H1 (cell line): Measurements from ENCODE around the gene PANX2. TPM values are rescaled to one million over a fixed set of nuclear protein-coding genes. Genes with fewer than 3 reads are reported as not detected.

ENCODE experiments used
- ASH2L ChIP-seq: fragments of 200-600, 300-600 bp; sonication (generic); IDR thresholded peaks from one replicate; pipeline ENCODE4 v1.7.1; 2017; ENCODE audit warnings: low read length
- BRCA1 ChIP-seq: IDR thresholded peaks from 2 replicates; pipeline ENCODE4 v1.6.1; 2012; ENCODE audit warnings: low read depth, low read length, improper control_type of control experiment
- CBX5 ChIP-seq: fragments of 300-800, 300-1000 bp; sonication (generic); IDR thresholded peaks from 2 replicates; pipeline ENCODE4 v1.7.1; 2016; ENCODE audit warnings: antibody characterized with exemption, low read length, low read depth
- CEBPB ChIP-seq: IDR thresholded peaks from 2 replicates; pipeline ENCODE4 v1.6.1; 2012; ENCODE audit warnings: low read depth, low read length
- EGR1 ChIP-seq: IDR thresholded peaks from 2 replicates; pipeline ENCODE4 v1.6.1; 2011; ENCODE audit warnings: low read depth, low read length, borderline replicate concordance
- EP300 ChIP-seq, 2 experiments: IDR thresholded peaks; 1 replicate in 1 of 2; 2 replicates in 1 of 2; pipeline ENCODE4 v1.6.1; 2011 to 2012; ENCODE audit warnings: low read depth in 2 of 2, low read length in 2 of 2, mild to moderate bottlenecking in 2 of 2, borderline replicate concordance in 1 of 2, inconsistent platforms in 1 of 2, moderate library complexity in 1 of 2
- JUN ChIP-seq: IDR thresholded peaks from 2 replicates; pipeline ENCODE4 v1.6.1; 2011; ENCODE audit warnings: low read depth, mild to moderate bottlenecking, improper control_type of control experiment, low read length
- NANOG ChIP-seq: IDR thresholded peaks from 2 replicates; pipeline ENCODE4 v1.6.1; 2011; ENCODE audit warnings: low read length, low read depth, mild to moderate bottlenecking, inconsistent platforms; ENCODE audit not compliant: insufficient read depth, poor library complexity, severe bottlenecking
- NRF1 ChIP-seq: IDR thresholded peaks from 2 replicates; pipeline ENCODE4 v1.6.1; 2011; ENCODE audit warnings: mild to moderate bottlenecking, low read depth, low read length, improper control_type of control experiment
- POLR2A ChIP-seq, 2 experiments: IDR thresholded peaks; 1 replicate in 1 of 2; 2 replicates in 1 of 2; pipeline ENCODE4 v1.6.1; 2011; ENCODE audit warnings: low read depth in 2 of 2, low read length in 2 of 2, mild to moderate bottlenecking in 2 of 2; ENCODE audit errors: control extremely low read depth in 1 of 2
- POU5F1 ChIP-seq: IDR thresholded peaks from 2 replicates; pipeline ENCODE4 v1.6.1; 2011; ENCODE audit warnings: low read depth, mild to moderate bottlenecking, low read length, moderate library complexity
- RBBP5 ChIP-seq: IDR thresholded peaks from 2 replicates; pipeline ENCODE4 v1.7.1; 2012; ENCODE audit warnings: low read depth, mild to moderate bottlenecking, inconsistent platforms, low read length, moderate library complexity, borderline replicate concordance
- RXRA ChIP-seq: IDR thresholded peaks from 2 replicates; pipeline ENCODE4 v1.6.1; 2011; ENCODE audit warnings: low read depth, mild to moderate bottlenecking, low read length, moderate library complexity; ENCODE audit not compliant: insufficient read depth
- SIX5 ChIP-seq: IDR thresholded peaks from 2 replicates; pipeline ENCODE4 v1.6.1; 2011; ENCODE audit warnings: mild to moderate bottlenecking, low read depth, low read length
- SP1 ChIP-seq: IDR thresholded peaks from 2 replicates; pipeline ENCODE4 v1.6.1; 2011; ENCODE audit warnings: low read depth, low read length
- TEAD4 ChIP-seq: IDR thresholded peaks from 2 replicates; pipeline ENCODE4 v1.6.1; 2012; ENCODE audit warnings: low read depth, low read length, inconsistent platforms, mixed read lengths
- YY1 ChIP-seq: IDR thresholded peaks from 2 replicates; pipeline ENCODE4 v1.6.1; 2011; ENCODE audit warnings: low read depth, mild to moderate bottlenecking, low read length
- ZNF274 ChIP-seq: IDR thresholded peaks from 2 replicates; pipeline ENCODE4 v1.7.0; 2012; ENCODE audit warnings: low read length, borderline replicate concordance; ENCODE audit errors: extremely low read depth
- polyA plus RNA-seq, 7 experiments: library from polyadenylated mRNA; depleted of rRNA in 3 of 7; stranded (reverse) in 5 of 7; unstranded in 2 of 7; fragments of >200 nt in 5 of 7; fragments of 200-250 nt in 2 of 7; gene quantifications; 1 replicate in 5 of 7; 2 replicates in 1 of 7; 4 replicates in 1 of 7; pipeline versions ENCODE4 v1.2.1 to v1.2.3, GENCODE V29; 2011 to 2013; ENCODE audit warnings: missing spikeins in 2 of 7, mixed read lengths in 2 of 7
- total RNA-seq: library from RNA; stranded (reverse); fragmentation: NEBNext Ultra II Directional; extraction: Animal tissue kit (Norgen Biotek cat#: 25700); gene quantifications from 2 replicates; pipeline ENCODE4 v1.2.1, GENCODE V29; 2021
- TF ChIP-seq, protein P1 (sequence below): IDR thresholded peaks from 2 replicates; pipeline ENCODE4 v1.6.1; 2012; ENCODE audit warnings: inconsistent platforms
- TF ChIP-seq, protein P2 (sequence below): IDR thresholded peaks from 2 replicates; pipeline ENCODE4 v1.6.1; 2011; ENCODE audit warnings: low read length, improper control_type of control experiment

The PANX2 gene
- total and polyA plus RNA-seq, 2 of the 8 experiments (the other 6 are each of a cell fraction or from before 2014, with no cell fraction given): 3.5 to 5.0 TPM

DNA sequence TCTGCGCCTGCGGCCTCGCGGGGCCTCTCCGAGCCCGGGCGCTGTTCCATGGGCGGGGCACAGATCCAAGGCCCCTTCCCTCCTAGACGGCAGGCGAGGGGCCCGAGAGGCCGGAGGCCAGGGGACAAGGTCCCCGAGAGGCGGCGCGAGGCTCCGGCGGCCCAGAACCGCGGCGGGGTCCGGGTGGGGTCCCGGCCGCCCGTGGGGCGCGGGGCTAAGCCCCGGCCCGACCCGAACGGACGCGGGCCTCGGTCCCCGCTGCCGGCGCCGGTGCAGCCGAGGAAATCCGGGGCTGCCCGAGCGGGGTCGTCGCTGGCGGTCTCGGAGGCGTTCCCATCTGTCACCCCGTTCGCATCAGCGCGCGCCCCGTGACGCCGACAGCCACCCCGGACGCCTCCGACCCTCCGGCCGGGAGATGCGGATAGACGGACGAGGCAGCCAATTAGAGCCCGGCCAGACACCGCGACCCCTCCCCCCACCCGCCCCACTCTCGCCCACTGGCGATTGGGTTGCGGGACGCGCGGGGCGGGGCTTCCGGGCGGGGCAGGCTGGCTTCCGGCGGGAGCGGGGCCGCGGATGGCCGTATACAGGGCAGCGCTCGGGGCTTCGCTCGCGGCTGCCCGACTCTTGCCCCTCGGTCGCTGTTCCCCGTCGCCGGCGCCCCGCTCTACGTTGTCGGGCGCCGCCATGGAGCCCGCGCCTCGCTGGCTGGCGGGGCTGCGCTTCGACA lies 30.1 kb downstream of the PANX2 start, which contains the start of gene SELENOO (continued):
- no peak for TF ChIP-seq TEAD4
- no peak for TF ChIP-seq SIX5
- TF ChIP-seq BRCA1: no peak
- TF ChIP-seq, protein P1, sequence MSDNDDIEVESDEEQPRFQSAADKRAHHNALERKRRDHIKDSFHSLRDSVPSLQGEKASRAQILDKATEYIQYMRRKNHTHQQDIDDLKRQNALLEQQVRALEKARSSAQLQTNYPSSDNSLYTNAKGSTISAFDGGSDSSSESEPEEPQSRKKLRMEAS: no peak
- TF ChIP-seq CBX5: no peak
- TF ChIP-seq EGR1: no peak
- TF ChIP-seq, protein P2, sequence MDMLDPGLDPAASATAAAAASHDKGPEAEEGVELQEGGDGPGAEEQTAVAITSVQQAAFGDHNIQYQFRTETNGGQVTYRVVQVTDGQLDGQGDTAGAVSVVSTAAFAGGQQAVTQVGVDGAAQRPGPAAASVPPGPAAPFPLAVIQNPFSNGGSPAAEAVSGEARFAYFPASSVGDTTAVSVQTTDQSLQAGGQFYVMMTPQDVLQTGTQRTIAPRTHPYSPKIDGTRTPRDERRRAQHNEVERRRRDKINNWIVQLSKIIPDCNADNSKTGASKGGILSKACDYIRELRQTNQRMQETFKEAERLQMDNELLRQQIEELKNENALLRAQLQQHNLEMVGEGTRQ: no peak
- TF ChIP-seq JUN: no peak
- TF ChIP-seq ZNF274: no peak
- no peak for TF ChIP-seq POU5F1
- no peak for TF ChIP-seq NRF1
- no peak for TF ChIP-seq EP300 (IDR thresholded peaks at IDR 0.05; ENCODE audit: borderline replicate concordance in 1 of 2, low read depth in 2 of 2, low read length in 2 of 2)
- TF ChIP-seq RBBP5: no peak
- no peak for TF ChIP-seq CEBPB
- peak; percentile 18; the same call in 1 of the 2 replicates for TF ChIP-seq YY1
- peak in 1 of 2 experiments; percentile 48; a peak in 1 of 3 replicates for TF ChIP-seq POLR2A (IDR thresholded peaks at IDR 0.05; ENCODE audit: control extremely low read depth in 1 of 2, low read depth in 2 of 2, low read length in 2 of 2)
- no peak for TF ChIP-seq RXRA
- TF ChIP-seq SP1: 0 out of 2 replicates have a peak, but pooled peaks have one; percentile 27
- TF ChIP-seq NANOG: no peak
- no peak for TF ChIP-seq ASH2L
